ENCODE results near the gene OR5B3. TPM values are rescaled to one million over a fixed set of nuclear protein-coding genes. Genes with fewer than 3 reads are reported as not detected.
A peak's percentile ranks its signal among the peaks of the same experiment; 100 is the strongest.
"Not testable (repeated sequence)": the region's sequence is repeated elsewhere in the genome, so short reads cannot be mapped to it uniquely, and the experiment has no call there.

The OR5B3 gene
- total RNA-seq, result not detected

GRCh38 chr11:58406774-58407173 lies at the start of gene OR5B3:
TSS of gene OR5B3 (minus strand) at chr11:58406874. CDS start at chr11:58403409, 3,465 bp downstream.
- Mint-ChIP-seq H3K27ac (no peak within 1 kb of the TSS), H3K27me3 (peaks cover 15% of the 10 kb centered on the region), H3K36me3 (ENCODE audit: low read depth) (no peaks in the 10 kb centered on the region), H3K4me3 (no peak within 1 kb of the TSS), H3K4me1 (no peaks in the 10 kb centered on the region), H3K9me3 (peaks cover 31% of the 10 kb centered on the region)
- no peak for ATAC-seq (replicated peaks)

GRCh38 chr11:58451585-58451984 lies 44.9 kb upstream of the OR5B3 start:
- Mint-ChIP-seq H3K4me3 (no peak overlapping the region), H3K36me3 (ENCODE audit: low read depth) (no peaks in the 10 kb centered on the region), H3K27ac (no peak overlapping the region), H3K9me3 (peaks cover 5% of the 10 kb centered on the region), H3K27me3 (peaks cover 25% of the 10 kb centered on the region), H3K4me1 (no peaks in the 10 kb centered on the region)
- ATAC-seq (replicated peaks), result no peak

GRCh38 chr11:58446294-58446693 lies 39.6 kb upstream of the OR5B3 start:
- Mint-ChIP-seq H3K9me3 (peaks cover 8% of the 10 kb centered on the region), H3K4me3 (no peak overlapping the region), H3K27ac (no peak overlapping the region), H3K27me3 (peaks cover 32% of the 10 kb centered on the region), H3K36me3 (ENCODE audit: low read depth) (no peaks in the 10 kb centered on the region), H3K4me1 (no peaks in the 10 kb centered on the region)
- ATAC-seq (replicated peaks), result no peak

- no peaks in the 10 kb centered on the region for H3K4me1 Mint-ChIP-seq
These were observed 37.6 kb upstream of the OR5B3 start for GRCh38 chr11:58444300-58444699.

GRCh38 chr11:58442136-58442535 lies 35.5 kb upstream of the OR5B3 start, which contains the start of gene OR5B12:
TSS of gene OR5B12 (minus strand) at chr11:58442236. CDS start at chr11:58440151, 2,085 bp downstream.
- H3K4me1 Mint-ChIP-seq, result no peaks in the 10 kb centered on the region
- H3K9me3 Mint-ChIP-seq, result peaks cover 11% of the 10 kb centered on the region
- no peak within 1 kb of the TSS for H3K4me3 Mint-ChIP-seq
- ATAC-seq (replicated peaks), result no peak
- no peak within 1 kb of the TSS for H3K27ac Mint-ChIP-seq
- no peaks in the 10 kb centered on the region for H3K36me3 Mint-ChIP-seq (ENCODE audit: low read depth)
- peaks cover 22% of the 10 kb centered on the region for H3K27me3 Mint-ChIP-seq

More at GRCh38 chr11:58444300-58444699, 37.6 kb upstream of the OR5B3 start:
- H3K27me3 Mint-ChIP-seq, result peaks cover 32% of the 10 kb centered on the region
- H3K36me3 Mint-ChIP-seq (ENCODE audit: low read depth), result no peaks in the 10 kb centered on the region
- no peak for ATAC-seq (replicated peaks)
- H3K27ac Mint-ChIP-seq, result no peak overlapping the region
- no peak overlapping the region for H3K4me3 Mint-ChIP-seq
- H3K9me3 Mint-ChIP-seq, result peaks cover 10% of the 10 kb centered on the region

GRCh38 chr11:58438486-58438885 lies 31.8 kb upstream of the OR5B3 start:
- H3K4me1 Mint-ChIP-seq, result no peaks in the 10 kb centered on the region
- peaks cover 15% of the 10 kb centered on the region for H3K27me3 Mint-ChIP-seq
- peaks cover 4% of the 10 kb centered on the region for H3K9me3 Mint-ChIP-seq
- ATAC-seq (replicated peaks), result no peak
- no peak overlapping the region for H3K27ac Mint-ChIP-seq
- no peak overlapping the region for H3K4me3 Mint-ChIP-seq
- no peaks in the 10 kb centered on the region for H3K36me3 Mint-ChIP-seq (ENCODE audit: low read depth)

- Mint-ChIP-seq H3K27ac (no peak overlapping the region), H3K4me1 (no peaks in the 10 kb centered on the region), H3K27me3 (peaks cover 10% of the 10 kb centered on the region), H3K36me3 (ENCODE audit: low read depth) (no peaks in the 10 kb centered on the region), H3K9me3 (peaks cover 3% of the 10 kb centered on the region), H3K4me3 (no peak overlapping the region)
- no peak for ATAC-seq (replicated peaks)
These were observed 27.5 kb upstream of the OR5B3 start for GRCh38 chr11:58434217-58434616.

GRCh38 chr11:58433638-58434203 lies 27.0 kb upstream of the OR5B3 start:
- no peaks in the 10 kb centered on the region for H3K4me1 Mint-ChIP-seq
- peaks cover 14% of the 10 kb centered on the region for H3K27me3 Mint-ChIP-seq
- no peak overlapping the region for H3K27ac Mint-ChIP-seq
- ATAC-seq (replicated peaks), result no peak
- H3K4me3 Mint-ChIP-seq, result no peak overlapping the region
- peaks cover 6% of the 10 kb centered on the region for H3K9me3 Mint-ChIP-seq
- H3K36me3 Mint-ChIP-seq (ENCODE audit: low read depth), result no peaks in the 10 kb centered on the region

- Mint-ChIP-seq H3K36me3 (ENCODE audit: low read depth) (no peaks in the 10 kb centered on the region), H3K4me3 (no peak overlapping the region), H3K27me3 (peaks cover 20% of the 10 kb centered on the region), H3K4me1 (no peaks in the 10 kb centered on the region), H3K27ac (no peak overlapping the region), H3K9me3 (peaks cover 7% of the 10 kb centered on the region)
- no peak for ATAC-seq (replicated peaks)
These were observed 22.6 kb upstream of the OR5B3 start for GRCh38 chr11:58429273-58429672.

GRCh38 chr11:58428021-58428420 lies 21.3 kb upstream of the OR5B3 start, which contains the start of gene OR5B2:
TSS of gene OR5B2 (minus strand) at chr11:58428121. CDS start at chr11:58423261, 4,860 bp downstream.
- H3K27me3 Mint-ChIP-seq, result peaks cover 20% of the 10 kb centered on the region
- ATAC-seq (replicated peaks), result no peak
- no peak within 1 kb of the TSS for H3K27ac Mint-ChIP-seq
- no peaks in the 10 kb centered on the region for H3K4me1 Mint-ChIP-seq
- H3K36me3 Mint-ChIP-seq (ENCODE audit: low read depth), result no peaks in the 10 kb centered on the region
- no peak within 1 kb of the TSS for H3K4me3 Mint-ChIP-seq
- H3K9me3 Mint-ChIP-seq, result peaks cover 7% of the 10 kb centered on the region

- not testable (repeated sequence) for H3K4me3 Mint-ChIP-seq; H3K4me1 Mint-ChIP-seq; H3K36me3 Mint-ChIP-seq (ENCODE audit: low read depth); ATAC-seq (replicated peaks); H3K27ac Mint-ChIP-seq; H3K9me3 Mint-ChIP-seq
- H3K27me3 Mint-ChIP-seq, result peaks cover 15% of the 10 kb centered on the region
These were observed 7.1 kb downstream of the OR5B3 start for GRCh38 chr11:58399622-58400021.

GRCh38 chr11:58395581-58395980 lies 11.1 kb downstream of the OR5B3 start:
- Mint-ChIP-seq H3K36me3 (ENCODE audit: low read depth) (no peaks in the 10 kb centered on the region), H3K27ac (no peak overlapping the region), H3K4me3 (no peak overlapping the region), H3K27me3 (peaks cover 6% of the 10 kb centered on the region), H3K4me1 (no peaks in the 10 kb centered on the region), H3K9me3 (no peaks in the 10 kb centered on the region)
- peak; percentile 21 for ATAC-seq (replicated peaks)

GRCh38 chr11:58394195-58394594 lies 12.5 kb downstream of the OR5B3 start:
- no peak overlapping the region for H3K27ac Mint-ChIP-seq
- H3K4me1 Mint-ChIP-seq, result no peaks in the 10 kb centered on the region
- H3K9me3 Mint-ChIP-seq, result no peaks in the 10 kb centered on the region
- peaks cover 6% of the 10 kb centered on the region for H3K27me3 Mint-ChIP-seq
- H3K36me3 Mint-ChIP-seq (ENCODE audit: low read depth), result no peaks in the 10 kb centered on the region
- no peak for ATAC-seq (replicated peaks)
- H3K4me3 Mint-ChIP-seq, result no peak overlapping the region

- no peaks in the 10 kb centered on the region for H3K4me1 Mint-ChIP-seq
- no peak overlapping the region for H3K4me3 Mint-ChIP-seq
- H3K27me3 Mint-ChIP-seq, result peaks cover 6% of the 10 kb centered on the region
- H3K36me3 Mint-ChIP-seq (ENCODE audit: low read depth), result no peaks in the 10 kb centered on the region
- no peak overlapping the region for H3K27ac Mint-ChIP-seq
- no peak for ATAC-seq (replicated peaks)
- H3K9me3 Mint-ChIP-seq, result no peaks in the 10 kb centered on the region
These were observed 13.9 kb downstream of the OR5B3 start for GRCh38 chr11:58392746-58393145.

GRCh38 chr11:58391879-58392278 lies 14.8 kb downstream of the OR5B3 start:
- H3K4me3 Mint-ChIP-seq, result no peak overlapping the region
- H3K4me1 Mint-ChIP-seq, result no peaks in the 10 kb centered on the region
- no peak overlapping the region for H3K27ac Mint-ChIP-seq
- peak; percentile 51 for ATAC-seq (replicated peaks)
- H3K27me3 Mint-ChIP-seq, result peaks cover 6% of the 10 kb centered on the region
- H3K9me3 Mint-ChIP-seq, result no peaks in the 10 kb centered on the region
- no peaks in the 10 kb centered on the region for H3K36me3 Mint-ChIP-seq (ENCODE audit: low read depth)

Measured in activated T-helper 17 cell treated with anti-CD3 and anti-CD28 coated beads, Interleukin-2, amount 50 U/mL, for 72 hours (primary cell).